Immature natural killer cell (primary cell): ENCODE results near the gene LRRTM1. TPM values are rescaled to one million over a fixed set of nuclear protein-coding genes. Genes with fewer than 3 reads are reported as not detected.

ENCODE experiments used
- DNase-seq, 3 donors: peaks; one replicate each; pipeline ENCODE4 v3.0.0; 2022; ENCODE audit warnings: mixed read lengths in 1 of 3
- H3K27ac Mint-ChIP-seq, 6 donors: one replicate each; pipeline ENCODE4 v1.8.0; 2020; ENCODE audit warnings: mixed read lengths in 6 of 6, mild to moderate bottlenecking in 5 of 6, inconsistent platforms in 4 of 6, moderate library complexity in 3 of 6
- H3K27me3 Mint-ChIP-seq, 3 donors: one replicate each; pipeline ENCODE4 v1.8.0; 2020 to 2021; ENCODE audit warnings: low read depth in 3 of 3, mild to moderate bottlenecking in 3 of 3, mixed read lengths in 3 of 3, moderate library complexity in 3 of 3, inconsistent platforms in 1 of 3
- H3K36me3 Mint-ChIP-seq, 3 donors: one replicate each; pipeline ENCODE4 v1.8.0; 2020; ENCODE audit warnings: mixed read lengths in 3 of 3, inconsistent platforms in 2 of 3, mild to moderate bottlenecking in 2 of 3
- H3K4me1 Mint-ChIP-seq, 2 donors: one replicate each; pipeline ENCODE4 v1.8.0; 2020; ENCODE audit warnings: inconsistent platforms in 2 of 2, mild to moderate bottlenecking in 2 of 2, mixed read lengths in 2 of 2, moderate library complexity in 1 of 2
- H3K4me3 Mint-ChIP-seq, 5 donors: one replicate each; pipeline ENCODE4 v1.8.0; 2020; ENCODE audit warnings: mild to moderate bottlenecking in 5 of 5, mixed read lengths in 5 of 5, inconsistent platforms in 3 of 5, moderate library complexity in 3 of 5
- H3K9me3 Mint-ChIP-seq, 6 donors: one replicate each; pipeline ENCODE4 v1.8.0; 2020; ENCODE audit warnings: mild to moderate bottlenecking in 6 of 6, mixed read lengths in 6 of 6, inconsistent platforms in 4 of 6, moderate library complexity in 3 of 6
- polyA plus RNA-seq, 3 donors: library from polyadenylated mRNA; unstranded; fragments of 300-500 nt; fragmentation: Illumina TruSeq; gene quantifications; one replicate each; pipeline ENCODE4 v1.2.3, GENCODE V29; 2021

Gene LRRTM1
- polyA plus RNA-seq, 3 donors from 2014 or later: not detected

DNA sequence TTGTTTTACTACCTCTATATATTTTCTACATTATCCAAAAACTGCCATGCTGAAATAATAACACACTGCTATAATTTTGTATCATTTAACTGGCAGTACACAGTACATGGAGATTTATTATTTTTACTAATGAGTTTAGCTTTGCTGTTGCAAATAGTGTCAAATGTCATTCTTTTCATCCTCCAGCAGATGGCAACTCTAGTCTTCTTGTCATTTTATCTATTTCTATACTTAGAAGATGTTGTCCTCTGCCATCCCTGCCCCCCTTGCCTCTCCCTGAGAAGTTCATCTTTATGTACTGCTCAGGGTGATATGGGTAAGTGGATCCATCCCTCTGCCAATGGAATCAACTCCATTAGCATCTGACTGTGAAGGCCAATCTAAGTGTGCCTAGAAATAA, 21.7 kb upstream of the LRRTM1 start:
- no peaks in the 10 kb centered on the region for H3K4me1 Mint-ChIP-seq

DNA sequence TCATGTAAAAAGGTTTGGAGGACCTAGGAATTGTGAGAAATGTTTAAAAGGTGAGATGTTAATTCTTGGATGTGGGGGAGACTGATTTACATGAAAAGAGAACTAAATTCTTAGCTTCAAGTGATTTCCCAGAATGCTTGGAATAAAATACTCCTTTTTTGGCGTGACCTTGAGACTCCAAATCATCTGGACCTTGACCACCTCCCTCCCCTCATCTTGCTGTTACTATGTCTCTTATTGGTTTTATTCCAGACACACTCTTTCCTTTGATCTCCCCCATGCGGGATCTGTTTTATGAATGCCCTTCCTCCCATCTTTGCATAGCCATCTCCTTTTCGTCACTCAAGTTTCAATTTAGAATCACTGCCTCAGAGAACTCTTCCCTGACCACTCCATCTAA, 20.0 kb upstream of the LRRTM1 start:
- no peak for DNase-seq
- Mint-ChIP-seq H3K4me3 (no peak overlapping the region), H3K9me3 (peaks cover 2 to 10% (median 6%) of the 10 kb centered on the region in 6 donors), H3K27ac (no peak overlapping the region), H3K27me3 (peaks cover 0 to 3% (median 0%) of the 10 kb centered on the region in 3 donors), H3K4me1 (no peaks in the 10 kb centered on the region), H3K36me3 (no peaks in the 10 kb centered on the region)

More for the DNA sequence above, 21.7 kb upstream of the LRRTM1 start:
- no peak overlapping the region for H3K27ac Mint-ChIP-seq
- H3K27me3 Mint-ChIP-seq: peaks cover 0 to under 1% (median 0%) of the 10 kb centered on the region in 3 donors
- H3K9me3 Mint-ChIP-seq: peaks cover 2 to 14% (median 6%) of the 10 kb centered on the region in 6 donors
- DNase-seq: no peak
- no peaks in the 10 kb centered on the region for H3K36me3 Mint-ChIP-seq
- no peak overlapping the region for H3K4me3 Mint-ChIP-seq

GRCh38 chr2:80323610-80324009, 19.1 kb upstream of the LRRTM1 start:
- Mint-ChIP-seq H3K27me3 (peaks cover 0 to 3% (median 0%) of the 10 kb centered on the region in 3 donors), H3K4me3 (no peak overlapping the region), H3K9me3 (peaks cover 2 to 10% (median 5%) of the 10 kb centered on the region in 6 donors), H3K36me3 (no peaks in the 10 kb centered on the region), H3K27ac (no peak overlapping the region), H3K4me1 (no peaks in the 10 kb centered on the region)
- DNase-seq: no peak

DNA sequence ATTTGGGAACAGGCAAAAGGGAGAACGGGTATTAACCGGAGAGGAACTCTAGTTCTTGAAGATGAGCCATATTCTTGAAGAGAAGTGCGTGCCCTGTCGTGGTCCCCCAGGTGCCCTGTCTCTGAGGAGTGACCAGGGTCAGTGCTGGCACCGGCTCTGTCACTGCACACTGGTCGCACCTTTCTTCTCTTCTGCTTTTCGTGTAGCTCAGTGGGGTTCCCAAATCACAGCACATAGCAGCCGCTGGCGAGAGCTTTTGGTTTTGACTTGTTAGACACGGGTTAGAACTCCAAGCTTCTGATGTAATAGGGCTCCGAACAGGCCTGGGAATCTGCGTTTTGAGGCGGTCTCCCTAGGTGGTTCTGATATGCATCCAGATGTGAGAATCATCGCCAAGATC, 18.4 kb upstream of the LRRTM1 start:
- DNase-seq: no peak
- Mint-ChIP-seq H3K4me1 (no peaks in the 10 kb centered on the region), H3K27ac (no peak overlapping the region), H3K36me3 (no peaks in the 10 kb centered on the region), H3K27me3 (peaks cover 0 to 3% (median 0%) of the 10 kb centered on the region in 3 donors), H3K4me3 (no peak overlapping the region), H3K9me3 (peaks cover 3 to 10% (median 5%) of the 10 kb centered on the region in 6 donors)

GRCh38 chr2:80322311-80322920, 17.9 kb upstream of the LRRTM1 start:
- peaks cover 0 to 3% (median 0%) of the 10 kb centered on the region in 3 donors for H3K27me3 Mint-ChIP-seq
- H3K36me3 Mint-ChIP-seq: no peaks in the 10 kb centered on the region
- H3K4me1 Mint-ChIP-seq: no peaks in the 10 kb centered on the region
- no peak overlapping the region for H3K27ac Mint-ChIP-seq
- DNase-seq: no peak
- peaks cover 3 to 16% (median 5%) of the 10 kb centered on the region in 6 donors for H3K9me3 Mint-ChIP-seq
- no peak overlapping the region for H3K4me3 Mint-ChIP-seq

GRCh38 chr2:80312282-80312839, 7.8 kb upstream of the LRRTM1 start:
- Mint-ChIP-seq H3K27ac (no peak overlapping the region), H3K27me3 (peaks cover 0 to 2% (median 0%) of the 10 kb centered on the region in 3 donors), H3K4me1 (no peaks in the 10 kb centered on the region), H3K9me3 (peaks cover 2 to 26% (median 18%) of the 10 kb centered on the region in 6 donors), H3K36me3 (peaks cover 0 to 3% (median 0%) of the 10 kb centered on the region in 3 donors), H3K4me3 (no peak overlapping the region)
- DNase-seq: no peak

DNA sequence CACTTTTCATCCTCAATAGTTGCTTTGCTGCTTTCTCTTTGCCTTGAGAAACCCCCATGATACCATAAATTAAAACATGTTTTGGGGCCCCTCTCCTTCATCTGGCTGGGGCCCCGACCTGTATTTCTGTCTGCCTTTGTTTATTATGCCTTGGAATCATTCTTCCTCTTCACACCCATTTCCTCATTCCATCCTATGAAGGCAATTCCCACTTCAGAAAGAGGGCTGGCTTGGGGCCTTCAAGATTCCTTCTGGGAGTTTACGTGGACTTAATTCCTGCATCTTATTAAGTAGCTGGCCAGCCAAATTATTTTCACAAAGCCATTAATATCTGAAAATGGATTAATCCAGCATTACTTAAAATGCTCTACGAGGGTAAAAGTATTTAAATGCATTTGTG, 6.8 kb upstream of the LRRTM1 start:
- Mint-ChIP-seq H3K4me1 (no peaks in the 10 kb centered on the region), H3K36me3 (peaks cover 0 to 3% (median 0%) of the 10 kb centered on the region in 3 donors), H3K4me3 (no peak overlapping the region), H3K27me3 (peaks cover 0 to 4% (median 0%) of the 10 kb centered on the region in 3 donors), H3K9me3 (peaks cover 2 to 29% (median 17%) of the 10 kb centered on the region in 6 donors), H3K27ac (no peak overlapping the region)
- DNase-seq: no peak

DNA sequence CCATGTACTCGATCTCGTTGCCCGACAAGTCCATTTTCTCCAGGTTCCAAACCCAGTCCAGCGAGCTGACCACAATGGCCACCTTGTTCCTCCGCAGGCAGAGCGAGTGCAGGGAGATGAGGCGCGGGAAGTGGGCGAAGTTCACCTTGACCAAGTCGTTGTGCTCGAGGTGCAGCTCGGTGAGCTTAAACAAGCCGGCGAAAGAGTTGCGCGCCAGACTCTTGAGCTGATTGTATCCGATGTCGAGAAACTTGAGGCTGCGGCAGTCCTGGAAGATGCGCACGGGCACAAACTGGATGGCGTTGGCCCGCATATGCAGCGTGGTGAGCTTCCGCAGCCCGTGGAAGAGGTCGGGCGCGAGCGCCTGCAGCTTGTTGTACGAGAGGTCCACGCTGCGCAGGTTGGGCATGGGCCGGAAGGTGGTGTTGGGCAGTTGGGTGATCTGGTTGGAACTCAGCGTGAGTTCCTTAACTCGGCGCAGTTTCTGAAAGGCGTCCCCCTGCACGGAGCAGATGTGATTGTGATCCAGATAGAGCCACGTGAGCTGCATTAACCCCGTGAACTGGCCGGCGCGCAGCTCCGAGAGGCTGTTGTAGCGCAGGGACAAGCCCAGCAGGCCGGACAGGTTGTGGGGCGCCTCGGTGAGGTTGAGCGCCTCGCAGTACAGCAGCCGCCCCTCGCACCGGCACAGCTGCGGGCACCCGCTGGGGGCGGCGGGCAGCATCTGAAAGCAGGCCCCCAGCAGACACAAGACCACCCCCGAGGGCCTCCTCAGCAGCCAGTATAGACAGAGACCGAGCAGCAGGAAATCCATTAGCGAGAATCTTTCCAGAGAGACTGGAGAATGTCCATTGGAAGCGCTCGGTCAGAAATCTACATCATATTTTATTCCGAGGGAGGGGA, 1.3 kb downstream of the LRRTM1 start:
- H3K4me1 Mint-ChIP-seq: no peaks in the 10 kb centered on the region
- H3K27ac Mint-ChIP-seq: no peak overlapping the region
- H3K4me3 Mint-ChIP-seq: no peak overlapping the region
- peaks cover 0 to 3% (median 0%) of the 10 kb centered on the region in 3 donors for H3K36me3 Mint-ChIP-seq
- peaks cover 10 to 11% (median 11%) of the 10 kb centered on the region in 3 donors for H3K27me3 Mint-ChIP-seq
- no peak for DNase-seq
- peaks cover 10 to 43% (median 17%) of the 10 kb centered on the region in 6 donors for H3K9me3 Mint-ChIP-seq

DNA sequence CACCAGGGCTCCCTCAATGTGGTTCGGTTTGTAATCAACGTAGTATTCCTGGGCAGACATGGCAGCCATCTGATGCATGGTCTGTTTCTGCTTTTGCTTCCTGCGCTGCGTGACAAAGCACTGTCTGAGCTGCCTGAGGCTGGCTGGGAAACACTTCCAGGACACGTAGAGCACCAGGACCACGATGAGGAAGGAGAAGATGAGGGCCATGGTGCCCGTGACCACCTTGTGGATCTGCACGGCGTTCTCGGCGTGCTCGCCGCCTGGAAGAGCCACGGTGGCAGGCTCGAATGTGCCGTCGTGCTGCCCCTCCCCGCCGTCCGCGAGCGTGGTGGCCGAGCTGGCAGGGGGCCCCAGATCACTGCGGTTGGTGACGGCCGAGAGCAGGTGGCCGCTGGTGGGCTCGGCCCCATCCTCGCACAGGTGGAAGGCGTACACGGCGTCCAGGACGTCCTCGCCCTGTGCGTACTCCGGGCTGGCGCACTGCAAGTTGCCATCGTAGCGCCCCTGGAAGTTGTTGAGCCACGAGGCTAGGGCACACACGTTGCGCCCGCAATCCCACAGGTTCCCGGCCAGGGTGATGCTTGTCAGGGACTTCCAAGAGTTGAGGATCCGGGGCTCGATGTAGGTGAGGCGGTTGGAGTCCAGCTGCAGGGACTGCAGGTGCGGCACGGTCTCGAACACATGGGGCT, 2.1 kb downstream of the LRRTM1 start:
- H3K36me3 Mint-ChIP-seq: no peaks in the 10 kb centered on the region
- peaks cover 9 to 11% (median 10%) of the 10 kb centered on the region in 3 donors for H3K27me3 Mint-ChIP-seq
- H3K27ac Mint-ChIP-seq: no peak overlapping the region
- no peaks in the 10 kb centered on the region for H3K4me1 Mint-ChIP-seq
- peaks cover 10 to 43% (median 16%) of the 10 kb centered on the region in 6 donors for H3K9me3 Mint-ChIP-seq
- DNase-seq: no peak
- H3K4me3 Mint-ChIP-seq: no peak overlapping the region

- Mint-ChIP-seq H3K4me1 (no peaks in the 10 kb centered on the region), H3K27ac (no peak overlapping the region), H3K27me3 (peaks cover 7 to 11% (median 10%) of the 10 kb centered on the region in 3 donors), H3K36me3 (no peaks in the 10 kb centered on the region), H3K9me3 (peaks cover 10 to 43% (median 16%) of the 10 kb centered on the region in 6 donors), H3K4me3 (no peak overlapping the region)
- no peak for DNase-seq
Observed at GRCh38 chr2:80302001-80302313, 2.6 kb downstream of the LRRTM1 start.

DNA sequence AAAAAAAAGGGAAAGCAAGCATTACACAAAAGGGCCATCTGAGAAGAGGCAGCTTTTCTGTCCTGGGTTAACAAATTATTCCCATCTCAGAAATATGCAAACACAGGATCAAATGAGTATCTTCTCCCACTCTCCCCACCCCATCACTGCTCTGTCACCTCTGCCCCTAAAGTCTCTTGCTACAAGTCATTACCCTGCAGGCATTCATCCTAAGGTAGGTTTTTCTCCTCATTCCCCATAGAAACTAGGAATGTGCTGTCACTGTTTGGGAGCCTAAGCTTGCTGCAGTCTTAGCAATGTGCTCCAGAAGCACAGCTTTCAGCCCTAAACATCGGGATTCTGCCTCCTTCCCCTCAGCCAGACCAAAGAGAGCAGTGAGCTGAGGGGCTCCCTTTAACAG, 3.6 kb downstream of the LRRTM1 start:
- Mint-ChIP-seq H3K27me3 (peaks cover 5 to 11% (median 10%) of the 10 kb centered on the region in 3 donors), H3K27ac (no peak overlapping the region), H3K9me3 (peaks cover 7 to 38% (median 15%) of the 10 kb centered on the region in 6 donors), H3K4me1 (no peaks in the 10 kb centered on the region), H3K36me3 (no peaks in the 10 kb centered on the region), H3K4me3 (no peak overlapping the region)
- no peak for DNase-seq

- Mint-ChIP-seq H3K36me3 (no peaks in the 10 kb centered on the region), H3K27ac (no peak overlapping the region), H3K4me1 (no peaks in the 10 kb centered on the region)
Observed at GRCh38 chr2:80300346-80300745, 4.2 kb downstream of the LRRTM1 start.

GRCh38 chr2:80299661-80300060, 4.9 kb downstream of the LRRTM1 start:
- no peaks in the 10 kb centered on the region for H3K4me1 Mint-ChIP-seq
- H3K9me3 Mint-ChIP-seq: peaks cover 9 to 40% (median 11%) of the 10 kb centered on the region in 6 donors
- DNase-seq: no peak
- no peak overlapping the region for H3K4me3 Mint-ChIP-seq
- peaks cover 2 to 13% (median 10%) of the 10 kb centered on the region in 3 donors for H3K27me3 Mint-ChIP-seq
- no peaks in the 10 kb centered on the region for H3K36me3 Mint-ChIP-seq
- no peak overlapping the region for H3K27ac Mint-ChIP-seq

More at GRCh38 chr2:80300346-80300745, 4.2 kb downstream of the LRRTM1 start:
- Mint-ChIP-seq H3K27me3 (peaks cover 5 to 12% (median 10%) of the 10 kb centered on the region in 3 donors), H3K9me3 (peaks cover 9 to 42% (median 14%) of the 10 kb centered on the region in 6 donors), H3K4me3 (no peak overlapping the region)
- DNase-seq: no peak
